ENCODE data around the gene MLST8.

DNA sequence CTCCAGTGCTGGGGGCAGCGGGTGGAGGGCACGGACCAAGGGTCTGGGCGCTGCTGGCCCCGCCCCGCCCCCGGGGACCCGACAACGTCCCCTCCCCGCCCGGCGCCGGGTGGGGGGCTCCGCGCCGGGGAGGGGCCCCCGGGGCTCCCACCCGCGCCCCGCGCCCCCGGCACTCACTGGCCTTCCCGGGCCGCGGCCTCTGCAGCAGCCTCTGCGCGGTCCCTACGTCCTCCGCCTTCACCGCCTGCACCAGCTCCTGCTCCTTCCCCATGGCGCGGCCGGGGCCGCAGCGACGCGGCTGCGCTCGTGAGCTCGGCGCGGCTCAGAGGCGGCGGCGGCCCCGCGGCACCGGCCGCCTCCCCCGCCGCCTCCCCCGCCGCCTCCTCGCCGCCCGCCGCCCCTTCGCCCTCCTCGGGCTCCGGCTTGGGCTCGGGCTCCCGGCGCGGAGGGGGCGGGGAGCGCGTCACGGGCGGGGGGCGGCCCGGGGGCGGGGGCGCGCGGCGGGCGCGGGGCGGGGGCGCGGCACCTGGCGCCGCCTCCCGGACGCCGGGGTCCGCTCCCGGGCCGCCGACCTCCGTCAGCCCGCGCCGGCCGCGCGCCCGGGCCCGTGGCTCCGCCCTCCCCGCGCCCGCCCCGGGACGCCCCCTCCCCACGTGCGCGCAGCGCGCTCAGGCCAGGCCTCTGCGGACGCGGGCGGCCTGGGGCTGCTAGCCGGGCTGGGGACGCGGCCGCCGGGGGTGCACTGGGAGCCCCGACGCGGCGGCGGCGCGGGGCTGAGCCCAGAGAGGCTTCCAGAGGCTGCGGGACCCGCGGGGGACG is 8.9 kb upstream of the MLST8 start, which contains the start of gene CASKIN1:
- TF ChIP-seq POLR2A (IDR thresholded peaks at IDR 0.05) = no peak
- TF ChIP-seq, protein P1, sequence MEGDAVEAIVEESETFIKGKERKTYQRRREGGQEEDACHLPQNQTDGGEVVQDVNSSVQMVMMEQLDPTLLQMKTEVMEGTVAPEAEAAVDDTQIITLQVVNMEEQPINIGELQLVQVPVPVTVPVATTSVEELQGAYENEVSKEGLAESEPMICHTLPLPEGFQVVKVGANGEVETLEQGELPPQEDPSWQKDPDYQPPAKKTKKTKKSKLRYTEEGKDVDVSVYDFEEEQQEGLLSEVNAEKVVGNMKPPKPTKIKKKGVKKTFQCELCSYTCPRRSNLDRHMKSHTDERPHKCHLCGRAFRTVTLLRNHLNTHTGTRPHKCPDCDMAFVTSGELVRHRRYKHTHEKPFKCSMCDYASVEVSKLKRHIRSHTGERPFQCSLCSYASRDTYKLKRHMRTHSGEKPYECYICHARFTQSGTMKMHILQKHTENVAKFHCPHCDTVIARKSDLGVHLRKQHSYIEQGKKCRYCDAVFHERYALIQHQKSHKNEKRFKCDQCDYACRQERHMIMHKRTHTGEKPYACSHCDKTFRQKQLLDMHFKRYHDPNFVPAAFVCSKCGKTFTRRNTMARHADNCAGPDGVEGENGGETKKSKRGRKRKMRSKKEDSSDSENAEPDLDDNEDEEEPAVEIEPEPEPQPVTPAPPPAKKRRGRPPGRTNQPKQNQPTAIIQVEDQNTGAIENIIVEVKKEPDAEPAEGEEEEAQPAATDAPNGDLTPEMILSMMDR (IDR thresholded peaks at IDR 0.05) = no peak

All from body of pancreas (tissue), 4 donors.